Raji (cell line): ENCODE data around the gene LYSMD4.

ENCODE experiments used
- POLR2A ChIP-seq: IDR thresholded peaks from 2 replicates; pipeline ENCODE4 v1.6.1; 2011; ENCODE audit warnings: low read depth, low read length, control low read depth; ENCODE audit not compliant: insufficient read depth

The LYSMD4 gene

DNA sequence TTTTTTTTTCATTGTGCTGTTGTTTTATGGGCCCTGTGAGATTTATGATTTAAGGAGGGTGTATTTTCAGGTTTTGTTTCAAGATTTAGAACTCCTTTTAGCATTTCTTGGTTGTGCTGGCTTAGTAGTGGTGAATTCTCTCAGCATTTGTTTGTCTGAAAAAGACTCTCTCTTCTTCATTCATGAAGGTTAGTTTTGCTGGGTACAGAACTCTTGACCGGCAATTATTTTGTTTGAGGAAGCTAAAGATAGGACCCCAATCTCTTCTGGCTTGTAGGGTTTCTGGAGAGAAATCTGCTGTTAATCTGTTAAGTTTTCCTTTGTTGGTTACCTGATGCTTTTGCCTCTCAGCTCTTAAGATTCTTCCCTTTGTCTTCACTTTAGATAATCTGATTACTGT lies 46.9 kb downstream of the LYSMD4 start:
- TF ChIP-seq POLR2A: no peak

DNA sequence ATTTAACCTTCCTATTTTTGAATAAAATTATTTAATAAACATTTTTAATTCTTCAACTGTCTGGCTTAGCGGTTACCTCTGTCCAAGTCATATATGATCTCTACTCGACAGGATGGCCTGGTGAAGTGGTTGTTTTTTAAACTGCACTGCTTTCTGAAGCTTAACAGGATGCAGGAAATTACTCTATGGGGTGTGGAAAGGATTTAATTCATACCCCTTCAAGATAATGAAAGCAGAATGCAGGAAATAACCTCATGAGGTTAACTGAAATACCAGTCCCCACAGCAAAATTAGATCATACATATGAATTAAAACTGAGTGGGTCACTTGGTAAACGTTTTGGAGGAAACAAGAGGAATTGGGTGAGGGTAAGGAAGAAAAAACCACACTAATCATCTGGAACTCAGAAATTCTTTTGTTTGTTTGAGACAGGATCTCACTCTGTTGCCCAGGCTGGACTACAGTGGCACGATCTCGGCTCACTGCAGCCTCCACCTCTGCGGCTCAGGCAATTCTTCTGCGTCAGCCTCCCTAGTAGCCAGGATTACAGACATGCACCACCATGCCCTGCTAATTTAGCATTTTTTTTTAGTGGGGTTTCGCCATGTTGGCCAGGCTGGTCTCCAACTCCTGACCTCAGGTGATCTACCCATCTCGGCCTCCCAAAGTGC lies 50.1 kb downstream of the LYSMD4 start:
- no peak for TF ChIP-seq POLR2A

DNA sequence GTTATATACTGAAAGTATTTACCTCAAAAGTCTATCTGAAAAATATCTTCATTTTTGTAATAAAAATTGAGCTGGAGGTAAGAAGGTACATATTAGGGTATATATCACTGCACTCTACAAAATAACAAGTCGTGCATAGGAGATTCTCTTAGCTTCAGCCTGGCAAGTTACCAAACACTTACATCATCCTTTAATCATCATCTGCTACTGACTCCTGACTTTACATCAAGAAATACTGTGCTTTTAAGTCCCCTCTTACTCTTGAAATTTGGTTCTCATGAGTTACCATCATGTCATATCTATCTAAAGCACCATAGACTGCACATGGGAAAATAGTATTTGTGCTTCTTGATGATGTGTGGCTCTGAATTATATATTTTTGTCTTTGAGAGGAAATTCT lies 50.8 kb downstream of the LYSMD4 start:
- no peak for TF ChIP-seq POLR2A

- TF ChIP-seq POLR2A: no peak
These were observed 51.2 kb downstream of the LYSMD4 start for GRCh38 chr15:99681990-99682389.

DNA sequence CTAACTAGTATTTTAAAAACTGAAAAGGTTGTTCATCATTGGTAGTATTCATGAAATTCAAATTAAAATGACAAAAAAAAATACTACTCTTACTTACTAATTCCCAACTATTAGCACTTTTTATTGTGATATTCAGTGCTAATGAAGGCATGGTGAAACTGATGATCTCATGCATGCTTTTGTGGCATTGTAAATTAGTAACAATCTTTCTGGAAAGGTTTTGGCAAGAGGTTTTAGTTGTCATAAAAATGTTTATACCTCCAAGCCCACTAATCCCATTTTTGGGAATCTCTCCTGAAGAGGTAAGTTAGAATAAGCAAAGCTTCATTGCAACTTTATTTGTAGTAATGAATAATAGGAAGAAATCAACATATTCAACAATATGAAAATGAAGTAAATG lies 53.0 kb downstream of the LYSMD4 start:
- no peak for TF ChIP-seq POLR2A

DNA sequence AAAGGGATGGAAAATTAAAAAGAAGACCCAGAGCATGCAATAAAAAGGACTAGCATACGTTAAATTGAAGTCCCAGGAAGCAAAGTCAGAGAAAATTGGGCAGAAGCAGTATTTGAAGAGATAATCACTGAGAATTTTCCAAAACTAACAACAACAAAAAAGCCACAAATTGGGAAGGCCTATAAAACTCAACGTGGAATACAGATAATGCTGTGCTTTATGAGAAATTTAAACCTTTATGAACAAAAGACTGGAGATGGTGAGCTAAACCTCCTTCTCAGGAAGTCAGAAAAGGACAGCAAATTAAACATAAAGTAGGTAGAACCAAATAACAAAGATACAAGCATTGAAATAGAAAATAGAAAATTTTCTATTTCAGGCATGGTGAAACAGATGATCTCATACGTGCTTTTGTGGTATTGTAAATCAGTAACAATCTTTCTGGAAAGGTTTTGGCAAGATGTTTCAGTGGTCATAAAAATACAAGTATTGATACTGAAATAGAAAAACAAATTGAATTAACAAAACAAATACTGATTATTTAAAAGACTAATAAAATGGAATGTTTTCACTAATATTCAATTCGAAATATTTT lies 55.6 kb downstream of the LYSMD4 start:
- no peak for TF ChIP-seq POLR2A
